ENCODE data around the gene SDK1.

The SDK1 gene

GRCh38 chr7:4174016-4174415 is 873.0 kb downstream of the SDK1 start:
- DNase-seq = no peak

GRCh38 chr7:4174451-4174850 is 873.4 kb downstream of the SDK1 start:
- DNase-seq = no peak

- no peak for DNase-seq
These were observed 873.8 kb downstream of the SDK1 start for GRCh38 chr7:4174884-4175283.

- no peak for DNase-seq
These were observed 874.4 kb downstream of the SDK1 start for GRCh38 chr7:4175346-4175973.

GRCh38 chr7:4177001-4177400 is 875.9 kb downstream of the SDK1 start:
- DNase-seq = no peak

GRCh38 chr7:4178416-4178815 is 877.4 kb downstream of the SDK1 start:
- DNase-seq = no peak

- DNase-seq = no peak
These were observed 878.0 kb downstream of the SDK1 start for GRCh38 chr7:4178916-4179687.

GRCh38 chr7:4179688-4180380 is 878.8 kb downstream of the SDK1 start:
- no peak for DNase-seq

GRCh38 chr7:4181446-4181845 is 880.4 kb downstream of the SDK1 start:
- DNase-seq = no peak

GRCh38 chr7:4182605-4183300 is 881.7 kb downstream of the SDK1 start:
- DNase-seq = no peak

- no peak for DNase-seq
These were observed 883.6 kb downstream of the SDK1 start for GRCh38 chr7:4184653-4185052.

GRCh38 chr7:4185136-4185535 is 884.1 kb downstream of the SDK1 start:
- no peak for DNase-seq

- DNase-seq = no peak
These were observed 884.9 kb downstream of the SDK1 start for GRCh38 chr7:4185721-4186512.

- DNase-seq = no peak
These were observed 885.4 kb downstream of the SDK1 start for GRCh38 chr7:4186513-4186780.

- no peak for DNase-seq
These were observed 887.6 kb downstream of the SDK1 start for GRCh38 chr7:4188651-4189050.

- peak; percentile 31 for DNase-seq
These were observed 888.1 kb downstream of the SDK1 start for GRCh38 chr7:4189131-4189570.

- peak; percentile 27 for DNase-seq
These were observed 889.2 kb downstream of the SDK1 start for GRCh38 chr7:4190010-4190981.

- DNase-seq = no peak
These were observed 890.0 kb downstream of the SDK1 start for GRCh38 chr7:4191046-4191445.

GRCh38 chr7:4191525-4191924 is 890.5 kb downstream of the SDK1 start:
- DNase-seq = no peak

GRCh38 chr7:4195660-4196059 is 894.6 kb downstream of the SDK1 start:
- DNase-seq = no peak

GRCh38 chr7:4196121-4196819 is 895.2 kb downstream of the SDK1 start:
- no peak for DNase-seq

All from NCI-H2227 treated with DMSO at 0.1 percent for 48 hours (cell line).